BLaER1 (cell line): ENCODE results near the gene CMIP.

Experiments used
- H3K27ac ChIP-seq: shearing (Covaris generic); formaldehyde crosslinking; 2 replicates; pipeline ENCODE4 v1.8.1; 2022
- H3K27me3 ChIP-seq: shearing (Covaris generic); formaldehyde crosslinking; 2 replicates; pipeline ENCODE4 v1.8.1; 2022
- H3K36me3 ChIP-seq: shearing (Covaris generic); formaldehyde crosslinking; 2 replicates; pipeline ENCODE4 v1.8.1; 2022
- H3K4me1 ChIP-seq: shearing (Covaris generic); formaldehyde crosslinking; 2 replicates; pipeline ENCODE4 v1.8.1; 2022
- H3K4me2 ChIP-seq: shearing (Covaris generic); formaldehyde crosslinking; 2 replicates; pipeline ENCODE4 v1.8.1; 2022
- H3K4me3 ChIP-seq: shearing (Covaris generic); formaldehyde crosslinking; 2 replicates; pipeline ENCODE4 v1.8.1; 2022
- H3K9ac ChIP-seq: shearing (Covaris generic); formaldehyde crosslinking; 2 replicates; pipeline ENCODE4 v1.8.1; 2022
- H3K9me3 ChIP-seq: shearing (Covaris generic); formaldehyde crosslinking; 2 replicates; pipeline ENCODE4 v1.8.1; 2022
- H4K20me1 ChIP-seq: shearing (Covaris generic); formaldehyde crosslinking; 2 replicates; pipeline ENCODE4 v1.8.1; 2022
- Cebpa-rat ChIP-seq: shearing (Covaris generic); IDR thresholded peaks from 2 replicates; pipeline ENCODE4 v1.8.1; 2022

Gene CMIP

GRCh38 chr16:81703177-81704155, 258.9 kb downstream of the CMIP start:
- no peak for TF ChIP-seq Cebpa-rat
- Histone ChIP-seq H3K27me3 (no peaks in the 10 kb centered on the region), H3K4me3 (no peak overlapping the region), H3K4me2 (no peak overlapping the region), H3K27ac (no peak overlapping the region), H3K36me3 (peaks cover 94% of the 10 kb centered on the region), H4K20me1 (peaks cover 11% of the 10 kb centered on the region), H3K4me1 (peaks cover 18% of the 10 kb centered on the region), H3K9me3 (no peaks in the 10 kb centered on the region), H3K9ac (no peak overlapping the region)

DNA sequence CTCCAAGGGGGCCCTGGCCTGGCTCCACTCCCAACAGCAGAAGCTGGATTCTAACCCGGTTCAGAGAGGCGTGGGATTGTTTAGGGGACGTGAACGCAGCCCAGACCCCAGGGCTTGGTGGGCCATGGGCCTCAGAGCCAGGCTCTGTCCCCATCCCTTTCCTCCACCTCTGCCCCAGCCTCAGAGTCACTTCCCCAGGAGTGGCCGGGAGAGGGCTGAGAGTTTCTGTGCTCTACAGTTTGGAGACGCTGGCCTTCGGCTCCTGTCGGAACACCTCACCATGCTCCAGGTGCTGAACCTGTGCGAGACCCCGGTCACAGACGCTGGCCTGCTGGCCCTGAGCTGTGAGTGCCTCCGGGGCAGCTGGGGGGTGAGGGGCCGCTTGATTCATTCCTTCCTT, 260.7 kb downstream of the CMIP start:
- no peak overlapping the region for H3K4me3 ChIP-seq
- peaks cover 13% of the 10 kb centered on the region for H3K4me1 ChIP-seq
- no peak overlapping the region for H3K27ac ChIP-seq
- H3K27me3 ChIP-seq = no peaks in the 10 kb centered on the region
- H3K36me3 ChIP-seq = peaks cover 87% of the 10 kb centered on the region
- no peak overlapping the region for H3K9ac ChIP-seq
- no peaks in the 10 kb centered on the region for H3K9me3 ChIP-seq
- H4K20me1 ChIP-seq = peaks cover 11% of the 10 kb centered on the region
- TF ChIP-seq Cebpa-rat = no peak
- H3K4me2 ChIP-seq = no peak overlapping the region

DNA sequence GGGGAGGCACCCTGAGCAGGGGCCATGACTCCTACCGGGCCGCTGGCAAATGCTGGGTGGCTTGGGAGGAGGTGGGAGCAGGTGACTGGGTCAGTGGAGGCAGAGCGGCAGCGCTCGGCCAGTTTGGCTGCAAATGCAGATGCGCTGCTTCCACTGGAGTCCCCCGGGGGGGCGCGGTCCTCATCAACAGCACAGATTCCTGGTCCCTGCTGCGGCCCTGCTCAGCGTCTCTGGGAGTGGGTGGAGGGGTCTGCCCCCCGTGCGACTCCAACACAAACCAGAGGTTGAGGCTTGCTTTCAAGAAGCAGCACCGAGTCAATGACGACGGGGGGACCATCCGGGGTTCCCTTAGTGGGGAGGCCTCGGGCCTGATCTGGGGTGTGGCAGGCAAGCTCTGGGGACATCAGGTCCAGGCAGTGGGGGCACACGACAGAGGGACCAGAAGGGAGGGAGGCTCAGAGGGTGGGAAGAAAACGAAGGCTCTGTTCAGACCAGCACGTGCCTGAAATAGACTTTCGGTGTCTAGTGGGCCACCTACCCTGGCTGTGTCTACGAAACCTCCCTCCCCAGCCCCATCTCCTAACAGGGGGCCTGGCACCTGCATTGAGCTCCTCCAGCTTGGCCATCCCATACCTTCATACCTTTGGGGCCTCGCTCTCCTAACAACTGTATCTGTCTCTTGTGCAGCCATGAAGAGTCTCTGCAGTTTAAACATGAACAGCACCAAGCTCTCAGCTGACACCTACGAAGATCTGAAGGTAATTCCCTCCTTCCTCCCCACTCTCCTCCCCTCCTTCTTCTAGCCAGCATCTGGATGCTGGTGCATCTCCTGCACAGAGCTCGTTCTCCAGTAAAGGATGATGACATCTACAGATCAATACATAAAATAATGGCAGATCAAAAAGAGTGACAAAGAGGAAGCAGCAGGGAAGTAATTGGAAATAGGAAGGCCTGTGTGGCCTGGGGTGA, 262.0 kb downstream of the CMIP start:
- Histone ChIP-seq H3K9ac (no peak overlapping the region), H3K27me3 (no peaks in the 10 kb centered on the region), H3K4me2 (no peak overlapping the region), H3K27ac (no peak overlapping the region), H3K9me3 (no peaks in the 10 kb centered on the region), H3K4me3 (no peak overlapping the region), H3K4me1 (peaks cover 26% of the 10 kb centered on the region), H3K36me3 (peaks cover 74% of the 10 kb centered on the region), H4K20me1 (peaks cover 11% of the 10 kb centered on the region)
- no peak for TF ChIP-seq Cebpa-rat

GRCh38 chr16:81707411-81708265, 263.0 kb downstream of the CMIP start:
- Histone ChIP-seq H3K27ac (no peak overlapping the region; the same call in 1 of the 2 replicates), H3K36me3 (peaks cover 63% of the 10 kb centered on the region), H3K9ac (no peak overlapping the region), H4K20me1 (peaks cover 11% of the 10 kb centered on the region), H3K9me3 (no peaks in the 10 kb centered on the region), H3K4me2 (no peak overlapping the region), H3K27me3 (no peaks in the 10 kb centered on the region), H3K4me3 (no peak overlapping the region), H3K4me1 (peaks cover 32% of the 10 kb centered on the region)
- TF ChIP-seq Cebpa-rat = no peak

- no peak overlapping the region for H3K4me3 ChIP-seq
- no peaks in the 10 kb centered on the region for H3K27me3 ChIP-seq
- H3K27ac ChIP-seq = no peak overlapping the region
- no peak for TF ChIP-seq Cebpa-rat
- peaks cover 11% of the 10 kb centered on the region for H4K20me1 ChIP-seq
- H3K4me2 ChIP-seq = 0 out of 2 replicates have a peak overlapping the region, but pooled peaks have one; percentile 5
- peaks cover 55% of the 10 kb centered on the region for H3K36me3 ChIP-seq
- no peak overlapping the region for H3K9ac ChIP-seq
- H3K4me1 ChIP-seq = peaks cover 32% of the 10 kb centered on the region
- H3K9me3 ChIP-seq = no peaks in the 10 kb centered on the region
These were observed 263.8 kb downstream of the CMIP start for GRCh38 chr16:81708266-81709015.

GRCh38 chr16:81709016-81709900, 264.6 kb downstream of the CMIP start:
- Histone ChIP-seq H4K20me1 (peaks cover 11% of the 10 kb centered on the region), H3K27ac (no peak overlapping the region), H3K9me3 (no peaks in the 10 kb centered on the region), H3K9ac (no peak overlapping the region), H3K4me3 (no peak overlapping the region), H3K4me2 (peak overlapping the region; percentile 30), H3K4me1 (peaks cover 32% of the 10 kb centered on the region), H3K27me3 (no peaks in the 10 kb centered on the region), H3K36me3 (peaks cover 51% of the 10 kb centered on the region)
- TF ChIP-seq Cebpa-rat = no peak

DNA sequence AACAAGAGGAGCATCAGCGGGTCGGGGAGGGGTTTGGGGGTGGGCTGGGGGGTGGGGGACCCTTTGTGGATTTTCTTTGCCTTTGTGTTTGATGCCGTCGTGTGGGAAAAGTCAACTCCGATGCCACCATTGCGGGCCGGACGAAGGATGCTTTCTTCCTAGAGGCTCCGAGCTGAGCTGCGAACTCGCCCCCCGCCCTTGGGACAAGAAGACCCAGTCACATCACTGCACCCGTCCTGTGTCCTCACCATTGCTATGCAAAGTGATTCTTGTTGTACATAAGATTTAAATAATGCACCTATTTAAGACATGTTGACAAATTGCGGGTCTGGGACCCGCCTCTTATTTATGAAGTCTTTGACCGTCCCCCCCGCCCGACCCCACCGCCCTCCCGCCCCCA, 265.4 kb downstream of the CMIP start:
- Histone ChIP-seq H3K4me3 (no peak overlapping the region), H3K9ac (no peak overlapping the region), H3K27me3 (no peaks in the 10 kb centered on the region), H3K4me2 (no peak overlapping the region), H3K9me3 (no peaks in the 10 kb centered on the region), H3K36me3 (peaks cover 46% of the 10 kb centered on the region), H4K20me1 (peaks cover 11% of the 10 kb centered on the region), H3K27ac (no peak overlapping the region), H3K4me1 (peaks cover 38% of the 10 kb centered on the region)
- TF ChIP-seq Cebpa-rat = no peak

DNA sequence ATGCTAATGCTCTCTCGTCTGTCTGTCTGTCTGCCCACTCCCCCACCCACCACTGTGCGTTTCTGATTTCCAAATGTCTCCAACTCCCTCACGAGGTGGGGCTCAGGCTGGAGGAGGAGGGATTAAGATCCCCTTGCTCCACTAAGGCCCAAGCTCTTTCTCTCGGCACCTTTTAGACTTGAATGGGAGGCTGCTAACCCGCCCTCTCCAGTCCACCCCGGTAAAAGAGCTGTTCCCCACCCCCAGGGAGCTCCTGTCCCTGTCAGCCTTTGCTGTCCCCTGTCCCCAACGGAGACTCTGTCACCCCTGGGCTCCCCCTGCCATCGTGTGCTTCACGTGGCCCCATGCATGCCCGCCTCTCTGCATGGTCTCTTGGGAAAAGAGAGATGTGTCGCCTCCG, 266.0 kb downstream of the CMIP start:
- no peaks in the 10 kb centered on the region for H3K9me3 ChIP-seq
- no peaks in the 10 kb centered on the region for H3K27me3 ChIP-seq
- H3K36me3 ChIP-seq = peaks cover 40% of the 10 kb centered on the region
- no peak overlapping the region for H3K4me3 ChIP-seq
- H3K4me1 ChIP-seq = peaks cover 44% of the 10 kb centered on the region
- TF ChIP-seq Cebpa-rat = no peak
- no peak overlapping the region for H3K9ac ChIP-seq
- H4K20me1 ChIP-seq = peaks cover 11% of the 10 kb centered on the region
- H3K27ac ChIP-seq = no peak overlapping the region
- peak overlapping the region; percentile 44 for H3K4me2 ChIP-seq
